H1 (cell line): ENCODE data around the gene SGMS1. TPM values are rescaled to one million over a fixed set of nuclear protein-coding genes. Genes with fewer than 3 reads are reported as not detected.

Experiments used
- EZH2 ChIP-seq: fragments of 200-600 bp; sonication (generic); IDR thresholded peaks from 2 replicates; pipeline ENCODE4 v1.7.1; 2012; ENCODE audit warnings: low read depth, mild to moderate bottlenecking, moderate library complexity, low read length, inconsistent platforms; ENCODE audit not compliant: severe bottlenecking
- PHF8 ChIP-seq: fragments of 200-600 bp; sonication (generic); conservative IDR thresholded peaks from 2 replicates; pipeline ENCODE4 v1.7.1; 2012; ENCODE audit warnings: low read depth, mild to moderate bottlenecking, inconsistent platforms, low read length, moderate library complexity
- RAD21 ChIP-seq, 2 experiments: IDR thresholded peaks in 1 of 2; conservative IDR thresholded peaks in 1 of 2; 2 replicates each; pipeline ENCODE4 v1.6.1; 2011; ENCODE audit warnings: low read depth in 2 of 2, low read length in 2 of 2, improper control_type of control experiment in 1 of 2, inconsistent platforms in 1 of 2, mild to moderate bottlenecking in 1 of 2, moderate library complexity in 1 of 2
- TBP ChIP-seq: IDR thresholded peaks from 2 replicates; pipeline ENCODE4 v1.6.1; 2011; ENCODE audit warnings: low read depth, low read length, improper control_type of control experiment
- YY1 ChIP-seq: IDR thresholded peaks from 2 replicates; pipeline ENCODE4 v1.6.1; 2011; ENCODE audit warnings: low read depth, mild to moderate bottlenecking, low read length
- polyA plus RNA-seq, 7 experiments: library from polyadenylated mRNA; depleted of rRNA in 3 of 7; stranded (reverse) in 5 of 7; unstranded in 2 of 7; fragments of >200 nt in 5 of 7; fragments of 200-250 nt in 2 of 7; gene quantifications; 1 replicate in 5 of 7; 2 replicates in 1 of 7; 4 replicates in 1 of 7; pipeline versions ENCODE4 v1.2.1 to v1.2.3, GENCODE V29; 2011 to 2013; ENCODE audit warnings: missing spikeins in 2 of 7, mixed read lengths in 2 of 7
- total RNA-seq: library from RNA; stranded (reverse); fragmentation: NEBNext Ultra II Directional; extraction: Animal tissue kit (Norgen Biotek cat#: 25700); gene quantifications from 2 replicates; pipeline ENCODE4 v1.2.1, GENCODE V29; 2021
- TF ChIP-seq, protein P1 (sequence below): fragments of 300-600 bp; sonication (generic); IDR thresholded peaks from 2 replicates; pipeline ENCODE4 v1.7.1; 2012; ENCODE audit warnings: low read length, moderate library complexity, mild to moderate bottlenecking, inconsistent platforms; ENCODE audit not compliant: insufficient replicate concordance

The SGMS1 gene
- total and polyA plus RNA-seq, 2 of the 8 experiments (the other 6 are each of a cell fraction or from before 2014, with no cell fraction given) = 6.0 to 15.6 TPM

DNA sequence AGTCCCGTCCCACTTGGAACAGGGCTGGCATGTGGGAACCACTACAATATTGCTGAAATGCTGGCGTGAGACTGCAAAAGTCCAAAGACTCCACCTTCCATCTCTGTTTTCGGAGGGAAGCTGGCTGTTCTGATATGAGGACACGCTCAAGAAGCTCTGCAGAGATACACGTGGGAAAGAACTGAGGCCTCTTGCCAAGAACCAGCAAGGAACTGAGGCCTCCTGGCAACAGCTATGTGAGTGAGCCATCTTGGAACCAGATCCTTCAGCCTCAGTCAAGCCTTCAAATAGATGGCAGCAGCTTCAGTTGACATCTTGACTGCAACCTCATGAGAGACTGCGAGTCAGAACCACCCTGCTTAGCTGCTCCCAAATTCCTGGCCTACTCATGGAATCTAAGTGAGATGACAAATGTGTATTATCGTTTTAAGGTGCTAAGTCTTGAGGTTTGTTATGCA lies 30.8 kb downstream of the SGMS1 start (continued):
- TF ChIP-seq, protein P1, sequence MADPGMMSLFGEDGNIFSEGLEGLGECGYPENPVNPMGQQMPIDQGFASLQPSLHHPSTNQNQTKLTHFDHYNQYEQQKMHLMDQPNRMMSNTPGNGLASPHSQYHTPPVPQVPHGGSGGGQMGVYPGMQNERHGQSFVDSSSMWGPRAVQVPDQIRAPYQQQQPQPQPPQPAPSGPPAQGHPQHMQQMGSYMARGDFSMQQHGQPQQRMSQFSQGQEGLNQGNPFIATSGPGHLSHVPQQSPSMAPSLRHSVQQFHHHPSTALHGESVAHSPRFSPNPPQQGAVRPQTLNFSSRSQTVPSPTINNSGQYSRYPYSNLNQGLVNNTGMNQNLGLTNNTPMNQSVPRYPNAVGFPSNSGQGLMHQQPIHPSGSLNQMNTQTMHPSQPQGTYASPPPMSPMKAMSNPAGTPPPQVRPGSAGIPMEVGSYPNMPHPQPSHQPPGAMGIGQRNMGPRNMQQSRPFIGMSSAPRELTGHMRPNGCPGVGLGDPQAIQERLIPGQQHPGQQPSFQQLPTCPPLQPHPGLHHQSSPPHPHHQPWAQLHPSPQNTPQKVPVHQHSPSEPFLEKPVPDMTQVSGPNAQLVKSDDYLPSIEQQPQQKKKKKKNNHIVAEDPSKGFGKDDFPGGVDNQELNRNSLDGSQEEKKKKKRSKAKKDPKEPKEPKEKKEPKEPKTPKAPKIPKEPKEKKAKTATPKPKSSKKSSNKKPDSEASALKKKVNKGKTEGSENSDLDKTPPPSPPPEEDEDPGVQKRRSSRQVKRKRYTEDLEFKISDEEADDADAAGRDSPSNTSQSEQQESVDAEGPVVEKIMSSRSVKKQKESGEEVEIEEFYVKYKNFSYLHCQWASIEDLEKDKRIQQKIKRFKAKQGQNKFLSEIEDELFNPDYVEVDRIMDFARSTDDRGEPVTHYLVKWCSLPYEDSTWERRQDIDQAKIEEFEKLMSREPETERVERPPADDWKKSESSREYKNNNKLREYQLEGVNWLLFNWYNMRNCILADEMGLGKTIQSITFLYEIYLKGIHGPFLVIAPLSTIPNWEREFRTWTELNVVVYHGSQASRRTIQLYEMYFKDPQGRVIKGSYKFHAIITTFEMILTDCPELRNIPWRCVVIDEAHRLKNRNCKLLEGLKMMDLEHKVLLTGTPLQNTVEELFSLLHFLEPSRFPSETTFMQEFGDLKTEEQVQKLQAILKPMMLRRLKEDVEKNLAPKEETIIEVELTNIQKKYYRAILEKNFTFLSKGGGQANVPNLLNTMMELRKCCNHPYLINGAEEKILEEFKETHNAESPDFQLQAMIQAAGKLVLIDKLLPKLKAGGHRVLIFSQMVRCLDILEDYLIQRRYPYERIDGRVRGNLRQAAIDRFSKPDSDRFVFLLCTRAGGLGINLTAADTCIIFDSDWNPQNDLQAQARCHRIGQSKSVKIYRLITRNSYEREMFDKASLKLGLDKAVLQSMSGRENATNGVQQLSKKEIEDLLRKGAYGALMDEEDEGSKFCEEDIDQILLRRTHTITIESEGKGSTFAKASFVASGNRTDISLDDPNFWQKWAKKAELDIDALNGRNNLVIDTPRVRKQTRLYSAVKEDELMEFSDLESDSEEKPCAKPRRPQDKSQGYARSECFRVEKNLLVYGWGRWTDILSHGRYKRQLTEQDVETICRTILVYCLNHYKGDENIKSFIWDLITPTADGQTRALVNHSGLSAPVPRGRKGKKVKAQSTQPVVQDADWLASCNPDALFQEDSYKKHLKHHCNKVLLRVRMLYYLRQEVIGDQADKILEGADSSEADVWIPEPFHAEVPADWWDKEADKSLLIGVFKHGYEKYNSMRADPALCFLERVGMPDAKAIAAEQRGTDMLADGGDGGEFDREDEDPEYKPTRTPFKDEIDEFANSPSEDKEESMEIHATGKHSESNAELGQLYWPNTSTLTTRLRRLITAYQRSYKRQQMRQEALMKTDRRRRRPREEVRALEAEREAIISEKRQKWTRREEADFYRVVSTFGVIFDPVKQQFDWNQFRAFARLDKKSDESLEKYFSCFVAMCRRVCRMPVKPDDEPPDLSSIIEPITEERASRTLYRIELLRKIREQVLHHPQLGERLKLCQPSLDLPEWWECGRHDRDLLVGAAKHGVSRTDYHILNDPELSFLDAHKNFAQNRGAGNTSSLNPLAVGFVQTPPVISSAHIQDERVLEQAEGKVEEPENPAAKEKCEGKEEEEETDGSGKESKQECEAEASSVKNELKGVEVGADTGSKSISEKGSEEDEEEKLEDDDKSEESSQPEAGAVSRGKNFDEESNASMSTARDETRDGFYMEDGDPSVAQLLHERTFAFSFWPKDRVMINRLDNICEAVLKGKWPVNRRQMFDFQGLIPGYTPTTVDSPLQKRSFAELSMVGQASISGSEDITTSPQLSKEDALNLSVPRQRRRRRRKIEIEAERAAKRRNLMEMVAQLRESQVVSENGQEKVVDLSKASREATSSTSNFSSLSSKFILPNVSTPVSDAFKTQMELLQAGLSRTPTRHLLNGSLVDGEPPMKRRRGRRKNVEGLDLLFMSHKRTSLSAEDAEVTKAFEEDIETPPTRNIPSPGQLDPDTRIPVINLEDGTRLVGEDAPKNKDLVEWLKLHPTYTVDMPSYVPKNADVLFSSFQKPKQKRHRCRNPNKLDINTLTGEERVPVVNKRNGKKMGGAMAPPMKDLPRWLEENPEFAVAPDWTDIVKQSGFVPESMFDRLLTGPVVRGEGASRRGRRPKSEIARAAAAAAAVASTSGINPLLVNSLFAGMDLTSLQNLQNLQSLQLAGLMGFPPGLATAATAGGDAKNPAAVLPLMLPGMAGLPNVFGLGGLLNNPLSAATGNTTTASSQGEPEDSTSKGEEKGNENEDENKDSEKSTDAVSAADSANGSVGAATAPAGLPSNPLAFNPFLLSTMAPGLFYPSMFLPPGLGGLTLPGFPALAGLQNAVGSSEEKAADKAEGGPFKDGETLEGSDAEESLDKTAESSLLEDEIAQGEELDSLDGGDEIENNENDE = no peak
- TF ChIP-seq YY1 (no peak), TBP (no peak), EZH2 (no peak), PHF8 (no peak), RAD21 (IDR thresholded peaks at IDR 0.05 in 1 of 2, conservative IDR thresholded peaks at IDR 0.05 in 1 of 2; ENCODE audit: low read depth in 2 of 2, low read length in 2 of 2) (no peak)
